HPDE6-E6E7 (cell line): Measurements from ENCODE around the gene SEPTIN3.
"Not testable (repeated sequence)": the region's sequence is repeated elsewhere in the genome, so short reads cannot be mapped to it uniquely, and the experiment has no call there.

Experiments used
- DNase-seq: peaks from one replicate; pipeline ENCODE4 v3.0.0; 2011; ENCODE audit warnings: missing footprints; ENCODE audit errors: extremely low spot score

SEPTIN3 gene

GRCh38 chr22:41940832-41941765 lies 28.1 kb upstream of the SEPTIN3 start:
- DNase-seq: peak; percentile 66

DNA sequence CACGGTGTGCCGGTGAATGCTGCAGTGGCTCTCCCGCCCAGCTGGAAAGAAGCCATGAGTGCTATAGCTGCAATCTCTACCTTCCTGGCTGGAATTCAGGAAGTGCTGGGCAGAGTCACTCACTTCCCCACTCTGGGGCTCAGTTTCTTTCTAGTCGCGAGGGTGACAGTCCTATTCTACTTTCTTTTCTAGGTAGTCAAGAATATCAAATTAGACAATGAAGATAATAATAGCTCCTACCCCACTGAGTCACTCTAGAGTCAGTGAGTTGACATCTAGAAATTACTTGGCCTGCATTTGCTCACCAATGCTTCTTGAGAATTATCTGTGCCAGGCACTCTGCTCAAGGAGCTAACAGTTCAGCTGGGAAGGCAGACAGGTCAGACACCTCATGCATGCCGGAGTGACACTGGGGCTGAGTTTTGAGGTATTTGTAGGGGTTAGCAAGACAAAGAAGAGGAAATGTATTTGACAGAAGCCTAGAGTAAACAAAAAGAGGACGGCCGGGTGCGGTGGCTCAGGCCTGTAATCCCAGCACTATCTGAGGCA lies 25.5 kb upstream of the SEPTIN3 start:
- no peak for DNase-seq

- DNase-seq: peak; percentile 83
Measured at GRCh38 chr22:41946629-41947423, 22.4 kb upstream of the SEPTIN3 start, which contains the start of gene CENPM. CENPM (minus strand) TSS chr22:41947152; CDS start chr22:41947076, 76 bp downstream.

DNA sequence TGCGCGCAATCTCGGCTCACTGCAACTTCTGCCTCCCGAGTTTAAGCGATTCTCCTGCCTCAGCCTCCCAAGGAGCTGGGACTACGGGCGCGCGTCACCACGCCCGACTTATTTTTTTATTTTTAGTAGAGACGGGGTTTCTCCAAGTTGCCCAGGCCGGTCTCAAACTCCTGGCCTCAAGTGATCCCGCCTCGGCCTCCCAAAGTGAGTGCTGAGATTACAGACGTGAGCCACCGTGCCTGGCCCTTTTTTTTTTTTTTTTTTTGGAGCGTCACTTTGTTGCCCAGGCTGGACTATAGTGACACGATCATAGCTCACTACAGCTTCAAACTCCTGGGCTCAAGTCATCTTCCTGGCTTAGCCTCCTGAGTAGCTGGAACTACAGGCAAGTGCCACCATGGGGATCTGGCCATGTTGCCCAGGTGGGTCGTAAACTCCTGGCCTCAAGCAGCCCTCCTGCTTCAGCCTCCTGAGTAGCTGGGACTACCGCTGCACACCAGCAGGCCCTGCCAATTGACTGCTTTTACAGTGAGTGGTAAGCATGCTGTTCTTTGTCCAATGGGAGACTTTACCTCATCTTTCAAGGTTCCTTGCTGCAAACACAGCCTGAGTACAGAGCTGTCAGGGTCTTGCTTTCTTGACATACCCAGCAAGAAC lies 21.7 kb upstream of the SEPTIN3 start:
- DNase-seq: no peak

DNA sequence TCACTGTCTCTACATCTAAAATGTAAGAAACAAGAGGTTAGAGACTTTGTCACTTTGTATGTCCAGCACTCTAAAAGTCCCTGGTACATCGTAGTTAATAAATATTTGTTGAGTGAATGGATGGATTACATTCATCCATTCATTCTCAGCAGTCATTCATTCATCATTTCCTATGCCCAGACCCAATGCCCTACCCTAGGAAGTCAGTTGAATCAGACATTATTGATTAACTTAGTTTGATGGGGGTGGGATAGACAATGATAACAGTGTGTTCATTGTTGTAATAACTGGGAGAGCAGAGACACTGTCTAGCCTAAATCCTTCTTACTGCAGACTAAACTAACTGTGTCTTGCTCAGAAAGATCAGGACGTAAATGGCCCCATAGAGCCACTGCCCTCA lies 21.1 kb upstream of the SEPTIN3 start:
- DNase-seq: no peak

- DNase-seq: not testable (repeated sequence)
Measured at GRCh38 chr22:41948928-41949296, 20.3 kb upstream of the SEPTIN3 start.

GRCh38 chr22:41949297-41949965 lies 19.8 kb upstream of the SEPTIN3 start:
- DNase-seq: no peak

DNA sequence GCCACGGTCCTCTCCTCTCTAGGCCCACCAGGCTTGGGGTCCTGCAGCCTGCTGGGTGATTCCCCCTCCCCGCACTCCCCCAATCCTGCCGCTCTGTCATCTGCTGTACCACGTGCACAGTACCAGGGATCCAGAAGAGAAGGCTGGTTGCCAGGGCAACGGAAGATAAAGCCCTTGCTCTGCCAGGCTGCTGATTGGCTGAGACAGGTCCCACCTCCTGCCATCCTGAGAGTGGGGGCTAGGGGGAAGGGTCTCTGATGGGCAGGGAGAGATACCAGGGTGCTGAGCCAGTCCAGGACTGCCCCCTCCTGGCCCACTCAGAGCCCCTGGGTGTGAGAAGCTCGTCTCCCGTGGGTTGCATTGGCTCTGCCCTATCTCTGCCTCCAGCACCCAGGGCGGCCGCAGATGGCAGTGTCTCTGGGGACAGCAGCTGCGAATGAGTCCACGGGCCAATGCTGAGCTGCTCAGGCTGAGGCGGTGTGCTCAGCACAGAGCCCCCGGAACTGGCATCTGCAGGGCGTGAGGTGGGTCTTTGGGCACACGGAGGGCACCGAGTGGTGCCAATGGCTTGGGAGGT lies 17.3 kb upstream of the SEPTIN3 start, which contains the start of gene SMIM45:
Gene SMIM45 (plus strand): TSS at position 253 of the 577 bp plus-strand sequence.
- no peak for DNase-seq

DNA sequence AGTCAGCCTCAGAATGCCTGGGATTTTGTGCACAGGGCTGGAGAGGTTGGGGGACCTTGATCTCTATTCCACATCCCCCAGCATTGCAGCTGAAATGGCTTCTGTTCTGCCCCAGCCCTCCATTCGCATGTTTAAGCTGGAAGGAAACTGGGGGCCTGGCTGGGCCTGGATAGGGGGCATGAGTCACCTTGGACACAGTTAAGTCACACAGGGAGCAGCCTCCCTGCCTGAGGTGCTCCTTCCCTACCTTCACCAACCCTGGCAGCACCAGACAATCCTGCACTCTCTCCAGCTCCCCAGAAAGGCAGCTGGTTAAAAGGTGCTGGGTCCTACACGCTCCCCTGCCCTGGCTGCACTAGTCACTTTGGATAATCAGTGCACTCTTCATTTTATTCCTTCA lies 16.5 kb upstream of the SEPTIN3 start:
- no peak for DNase-seq

DNA sequence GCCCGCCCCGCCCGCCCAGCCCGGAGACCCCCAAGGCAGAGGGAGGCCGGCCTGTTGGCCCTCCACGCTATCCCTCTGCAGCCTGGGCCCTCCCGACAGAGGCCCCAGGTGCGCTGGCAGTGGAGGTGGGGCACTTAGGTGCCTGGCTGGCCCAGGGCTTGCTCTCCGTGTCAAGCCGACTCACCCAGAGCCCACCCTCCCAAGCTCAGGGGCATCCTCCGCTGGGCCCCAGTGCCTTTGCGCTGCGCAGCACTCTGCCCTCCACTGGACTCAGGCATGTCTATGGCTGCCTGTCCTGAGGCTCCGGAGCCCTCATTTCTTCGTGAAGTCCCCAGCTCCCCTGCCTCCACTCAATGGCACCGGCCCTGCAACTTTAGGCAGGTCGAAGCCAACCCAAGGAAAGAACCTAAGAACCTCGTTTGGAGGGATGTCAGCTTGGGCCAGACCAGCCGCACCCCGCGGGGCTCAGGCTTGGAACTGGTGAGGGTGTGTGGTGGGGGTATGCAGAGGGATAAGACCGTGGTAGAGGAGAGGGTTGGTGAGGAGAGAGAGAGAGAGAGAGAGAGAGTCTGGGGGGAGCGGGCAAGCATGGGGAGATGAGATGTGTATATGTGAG lies 11.2 kb upstream of the SEPTIN3 start:
- no peak for DNase-seq

DNA sequence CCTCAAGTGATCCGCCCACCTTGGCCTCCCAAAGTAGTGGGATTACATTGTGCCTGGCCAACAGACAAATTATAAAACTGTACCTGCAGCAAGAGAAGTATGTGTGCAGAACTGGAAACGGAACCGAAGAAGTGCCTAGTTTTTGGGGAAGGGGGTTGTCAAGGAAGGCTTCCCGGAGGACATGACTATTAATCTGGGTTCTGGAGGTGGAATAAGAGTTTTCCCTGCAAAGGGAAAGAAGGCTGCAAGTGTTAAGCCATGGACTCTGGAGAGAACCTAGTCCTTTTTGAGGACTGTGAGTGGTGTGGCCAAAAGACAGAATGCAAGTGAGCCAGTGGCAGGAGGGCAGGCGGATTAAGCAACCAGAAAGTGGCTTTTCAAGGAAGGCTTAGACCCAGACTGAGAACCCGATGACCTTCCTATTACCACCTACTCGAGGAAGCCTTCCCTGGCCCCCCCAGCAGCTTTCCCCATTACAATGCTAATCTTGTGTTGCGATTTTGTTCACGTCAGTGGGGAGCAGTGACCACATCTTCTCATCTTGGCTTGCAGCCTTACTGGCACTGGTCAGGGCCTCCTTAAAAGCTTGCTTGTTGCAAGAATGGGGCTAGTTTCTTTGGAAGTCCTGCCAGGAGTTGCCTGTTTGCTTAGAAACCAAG lies 5.7 kb upstream of the SEPTIN3 start:
- DNase-seq: no peak

GRCh38 chr22:41964112-41964491 lies 5.1 kb upstream of the SEPTIN3 start:
- DNase-seq: no peak

DNA sequence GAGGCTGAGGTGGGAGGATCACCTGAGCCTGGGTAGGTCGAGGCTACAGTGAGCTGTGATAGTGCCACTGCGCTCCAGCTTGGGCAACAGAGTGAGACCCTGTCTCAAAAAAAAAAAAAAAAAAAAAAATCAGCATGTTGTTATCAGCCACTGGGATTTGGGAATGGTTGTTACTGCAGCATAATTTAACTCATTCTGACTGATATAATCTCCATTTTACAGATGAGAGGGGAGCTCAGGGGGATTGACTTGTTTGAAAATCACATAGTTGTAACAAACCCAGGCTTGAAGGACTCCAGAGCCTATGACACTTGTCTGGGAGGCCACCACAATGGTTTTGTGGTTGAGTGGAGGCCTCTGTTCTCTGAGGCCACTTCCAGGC lies 3.0 kb upstream of the SEPTIN3 start:
- no peak for DNase-seq

GRCh38 chr22:41966607-41967240 lies 2.5 kb upstream of the SEPTIN3 start:
- peak; percentile 53 for DNase-seq

DNA sequence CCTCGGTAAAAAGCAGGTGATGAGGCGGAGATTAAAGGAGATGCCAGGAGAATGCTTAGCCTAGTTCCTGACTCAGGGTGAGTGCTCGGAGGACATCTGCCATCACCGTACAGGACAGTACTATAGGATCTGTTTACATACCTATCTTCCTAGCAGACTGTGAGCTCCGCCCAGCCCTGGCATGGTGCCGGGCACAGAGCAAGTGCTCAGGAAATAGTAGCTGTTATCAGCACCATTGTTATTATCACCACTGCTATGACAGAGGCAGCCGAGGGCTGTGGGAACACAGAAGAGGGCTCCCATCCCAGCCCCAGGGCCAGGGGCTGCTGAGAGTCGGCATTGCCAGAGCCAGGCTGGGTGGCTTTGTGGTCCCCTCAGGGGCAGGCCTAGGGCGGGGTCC lies 642 bp upstream of the SEPTIN3 start:
- no peak for DNase-seq

GRCh38 chr22:41970601-41971000 lies 1.4 kb downstream of the SEPTIN3 start:
- no peak for DNase-seq

GRCh38 chr22:41971431-41971830 lies 2.2 kb downstream of the SEPTIN3 start:
- DNase-seq: no peak

DNA sequence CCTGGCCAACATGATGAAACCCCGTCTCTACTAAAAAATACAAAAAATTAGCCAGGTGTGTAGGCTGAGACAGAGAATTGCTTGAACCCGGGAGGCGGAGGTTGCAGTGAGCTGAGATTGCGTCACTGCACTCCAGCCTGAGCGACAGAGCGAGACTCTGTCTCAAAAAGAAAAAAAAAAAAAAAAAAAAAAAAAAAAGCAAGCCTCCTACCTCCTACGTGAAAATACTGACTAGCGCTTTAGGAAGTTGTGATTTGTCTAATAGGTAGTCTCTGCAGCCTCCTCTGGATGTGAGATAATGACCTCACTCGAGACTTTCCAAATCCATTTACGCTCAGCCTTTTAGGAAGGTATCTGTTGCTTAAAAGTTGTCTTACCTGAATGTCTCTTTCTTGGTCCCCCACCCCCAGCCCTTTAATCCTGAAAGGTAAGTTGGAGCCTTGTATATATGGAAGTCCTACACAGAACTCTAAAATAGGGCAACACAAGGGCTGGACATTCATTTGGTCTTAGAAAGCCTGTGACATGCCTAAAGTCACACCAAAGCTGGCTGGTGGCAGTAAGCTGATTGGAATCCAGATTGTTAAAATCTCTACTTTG lies 5.5 kb downstream of the SEPTIN3 start:
- no peak for DNase-seq
